Measurements from ENCODE around the gene BRIP1.
"Not testable (repeated sequence)": the region's sequence is repeated elsewhere in the genome, so short reads cannot be mapped to it uniquely, and the experiment has no call there.

The BRIP1 gene

DNA sequence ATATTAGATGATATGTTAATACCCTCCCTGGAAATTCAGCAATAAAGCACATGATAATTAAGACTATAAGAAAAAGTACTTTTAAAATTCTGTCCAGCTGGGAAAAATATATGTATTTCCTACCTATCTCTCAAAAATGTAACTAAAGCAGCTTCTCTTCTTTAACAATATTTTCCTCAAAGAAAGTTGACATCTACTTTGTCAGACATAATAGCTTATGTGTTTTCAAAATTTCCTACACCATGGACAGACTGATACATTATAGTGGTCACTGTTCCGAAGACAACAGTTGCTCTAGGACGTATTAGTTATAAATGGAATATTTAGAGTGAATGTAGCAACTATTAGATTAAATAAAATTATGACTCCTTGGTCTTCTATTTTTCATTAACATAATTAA lies 140.9 kb downstream of the BRIP1 start:
- peaks cover 26% of the 10 kb centered on the region for H3K9me3 Mint-ChIP-seq
- no peak for DNase-seq
- no peaks in the 10 kb centered on the region for H3K27me3 Mint-ChIP-seq (ENCODE audit: low read depth, poor library complexity)
- peaks cover 44% of the 10 kb centered on the region for H3K36me3 Mint-ChIP-seq (ENCODE audit: low read depth)
- H3K4me3 Mint-ChIP-seq = no peak overlapping the region
- TF ChIP-seq, protein P1, sequence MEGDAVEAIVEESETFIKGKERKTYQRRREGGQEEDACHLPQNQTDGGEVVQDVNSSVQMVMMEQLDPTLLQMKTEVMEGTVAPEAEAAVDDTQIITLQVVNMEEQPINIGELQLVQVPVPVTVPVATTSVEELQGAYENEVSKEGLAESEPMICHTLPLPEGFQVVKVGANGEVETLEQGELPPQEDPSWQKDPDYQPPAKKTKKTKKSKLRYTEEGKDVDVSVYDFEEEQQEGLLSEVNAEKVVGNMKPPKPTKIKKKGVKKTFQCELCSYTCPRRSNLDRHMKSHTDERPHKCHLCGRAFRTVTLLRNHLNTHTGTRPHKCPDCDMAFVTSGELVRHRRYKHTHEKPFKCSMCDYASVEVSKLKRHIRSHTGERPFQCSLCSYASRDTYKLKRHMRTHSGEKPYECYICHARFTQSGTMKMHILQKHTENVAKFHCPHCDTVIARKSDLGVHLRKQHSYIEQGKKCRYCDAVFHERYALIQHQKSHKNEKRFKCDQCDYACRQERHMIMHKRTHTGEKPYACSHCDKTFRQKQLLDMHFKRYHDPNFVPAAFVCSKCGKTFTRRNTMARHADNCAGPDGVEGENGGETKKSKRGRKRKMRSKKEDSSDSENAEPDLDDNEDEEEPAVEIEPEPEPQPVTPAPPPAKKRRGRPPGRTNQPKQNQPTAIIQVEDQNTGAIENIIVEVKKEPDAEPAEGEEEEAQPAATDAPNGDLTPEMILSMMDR (IDR thresholded peaks at IDR 0.05) = no peak
- H3K27ac Mint-ChIP-seq = no peak overlapping the region
- H3K4me1 Mint-ChIP-seq = no peaks in the 10 kb centered on the region

DNA sequence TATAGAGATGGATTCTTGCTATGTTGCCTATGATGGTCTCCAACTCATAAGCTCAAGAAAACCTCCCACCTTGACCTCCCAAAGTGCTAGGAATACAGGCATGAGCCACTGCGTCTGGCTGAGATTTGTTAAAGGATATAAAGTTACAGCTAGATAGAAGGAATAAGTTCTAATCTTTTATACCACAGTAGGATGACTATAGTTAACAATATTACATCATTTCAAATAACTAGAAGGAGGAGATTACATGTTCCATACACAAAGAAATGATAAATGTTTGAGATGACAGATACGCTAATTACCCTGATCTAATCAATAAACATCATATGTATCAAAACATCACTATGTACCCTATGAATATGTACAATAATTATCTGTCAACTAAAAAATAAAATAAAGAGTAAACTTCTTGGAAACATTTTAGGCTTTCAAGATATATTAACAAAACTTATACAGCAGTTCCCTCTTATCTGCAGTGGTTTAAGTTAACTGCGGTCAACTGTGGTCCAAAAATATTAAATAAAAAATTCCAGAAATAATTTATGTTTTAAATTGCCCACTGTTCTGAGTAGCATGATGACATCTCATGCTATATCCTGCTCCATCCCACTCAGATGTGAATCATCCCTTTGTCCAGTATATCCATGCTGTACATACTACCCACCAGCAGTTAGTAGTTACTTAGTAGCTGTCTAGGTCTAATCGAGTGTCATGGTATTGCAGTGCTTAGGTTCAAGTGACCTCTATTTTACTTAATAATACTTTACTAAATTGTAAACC lies 143.1 kb downstream of the BRIP1 start:
- Mint-ChIP-seq H3K4me1 (no peaks in the 10 kb centered on the region), H3K27ac (no peak overlapping the region), H3K27me3 (ENCODE audit: low read depth, poor library complexity) (no peaks in the 10 kb centered on the region), H3K36me3 (ENCODE audit: low read depth) (peaks cover 65% of the 10 kb centered on the region), H3K9me3 (peaks cover 41% of the 10 kb centered on the region), H3K4me3 (no peak overlapping the region)
- no peak for DNase-seq
- TF ChIP-seq, protein P1 (IDR thresholded peaks at IDR 0.05) = no peak

DNA sequence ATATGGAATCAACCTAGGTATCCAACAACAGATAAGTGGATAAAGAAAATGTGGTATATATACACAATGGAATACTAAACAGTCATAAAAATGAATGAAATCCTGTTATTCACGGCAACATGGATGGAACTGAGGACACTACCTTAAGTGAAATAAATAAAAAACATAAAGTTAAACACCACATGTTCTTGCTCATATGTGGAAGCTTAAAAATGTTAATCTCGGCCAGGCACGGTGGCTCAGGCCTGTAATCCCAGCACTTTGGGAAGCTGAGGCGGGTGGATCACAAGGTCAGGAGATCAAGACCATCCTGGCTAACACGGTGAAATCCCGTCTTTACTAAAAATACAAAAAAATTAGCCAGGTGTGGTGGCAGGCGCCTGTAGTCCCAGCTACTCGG lies 144.1 kb downstream of the BRIP1 start:
- not testable (repeated sequence) for DNase-seq; H3K4me3 Mint-ChIP-seq; H3K27ac Mint-ChIP-seq; H3K4me1 Mint-ChIP-seq; H3K27me3 Mint-ChIP-seq (ENCODE audit: low read depth, poor library complexity)
- Mint-ChIP-seq H3K36me3 (ENCODE audit: low read depth) (peaks cover 72% of the 10 kb centered on the region), H3K9me3 (peaks cover 44% of the 10 kb centered on the region)

DNA sequence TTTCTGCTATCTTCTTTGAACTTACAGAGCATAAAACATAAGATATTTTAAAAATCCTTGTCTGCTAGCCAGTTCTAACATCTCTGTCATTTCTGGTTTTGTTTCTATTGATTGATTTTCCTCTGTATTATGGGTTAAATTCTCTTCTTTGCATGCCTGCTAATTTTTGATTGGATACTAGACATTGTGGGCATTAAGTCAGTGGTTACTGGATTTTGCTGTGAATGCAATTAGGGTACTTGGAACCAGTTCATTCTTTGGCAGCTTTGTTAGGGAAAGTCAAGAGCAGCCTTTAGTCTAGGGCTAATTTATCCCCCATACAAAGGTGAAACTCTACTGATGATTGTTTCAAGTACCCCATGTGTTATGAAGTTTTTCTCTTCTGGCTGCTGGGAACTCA lies 145.3 kb downstream of the BRIP1 start:
- Mint-ChIP-seq H3K4me1 (no peaks in the 10 kb centered on the region), H3K27me3 (ENCODE audit: low read depth, poor library complexity) (no peaks in the 10 kb centered on the region), H3K9me3 (peaks cover 44% of the 10 kb centered on the region), H3K36me3 (ENCODE audit: low read depth) (peaks cover 72% of the 10 kb centered on the region), H3K4me3 (no peak overlapping the region), H3K27ac (no peak overlapping the region)
- DNase-seq = no peak
- TF ChIP-seq, protein P1 (IDR thresholded peaks at IDR 0.05) = no peak

DNA sequence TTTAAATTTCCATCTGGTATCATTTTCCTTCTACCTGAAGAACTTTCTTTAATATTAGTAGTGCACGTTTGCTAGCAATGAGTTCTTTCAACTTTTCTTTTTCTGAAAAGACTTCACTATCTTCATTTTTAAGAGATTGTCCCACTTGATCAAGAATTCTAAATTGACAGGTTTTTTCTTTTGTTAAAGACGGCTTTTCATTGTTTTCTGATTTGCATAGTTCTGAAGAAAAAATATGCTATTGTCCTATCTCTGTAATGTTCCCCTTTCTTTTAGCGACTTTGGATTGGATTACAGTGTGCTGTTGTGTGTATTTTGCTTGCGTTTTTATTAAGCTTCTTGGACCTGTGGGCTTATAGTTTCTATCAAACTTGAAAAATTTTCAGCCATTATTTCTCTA lies 146.0 kb downstream of the BRIP1 start:
- no peaks in the 10 kb centered on the region for H3K27me3 Mint-ChIP-seq (ENCODE audit: low read depth, poor library complexity)
- TF ChIP-seq, protein P1 (IDR thresholded peaks at IDR 0.05) = no peak
- H3K9me3 Mint-ChIP-seq = peaks cover 44% of the 10 kb centered on the region
- peaks cover 70% of the 10 kb centered on the region for H3K36me3 Mint-ChIP-seq (ENCODE audit: low read depth)
- no peak overlapping the region for H3K27ac Mint-ChIP-seq
- DNase-seq = no peak
- H3K4me3 Mint-ChIP-seq = no peak overlapping the region
- no peaks in the 10 kb centered on the region for H3K4me1 Mint-ChIP-seq

DNA sequence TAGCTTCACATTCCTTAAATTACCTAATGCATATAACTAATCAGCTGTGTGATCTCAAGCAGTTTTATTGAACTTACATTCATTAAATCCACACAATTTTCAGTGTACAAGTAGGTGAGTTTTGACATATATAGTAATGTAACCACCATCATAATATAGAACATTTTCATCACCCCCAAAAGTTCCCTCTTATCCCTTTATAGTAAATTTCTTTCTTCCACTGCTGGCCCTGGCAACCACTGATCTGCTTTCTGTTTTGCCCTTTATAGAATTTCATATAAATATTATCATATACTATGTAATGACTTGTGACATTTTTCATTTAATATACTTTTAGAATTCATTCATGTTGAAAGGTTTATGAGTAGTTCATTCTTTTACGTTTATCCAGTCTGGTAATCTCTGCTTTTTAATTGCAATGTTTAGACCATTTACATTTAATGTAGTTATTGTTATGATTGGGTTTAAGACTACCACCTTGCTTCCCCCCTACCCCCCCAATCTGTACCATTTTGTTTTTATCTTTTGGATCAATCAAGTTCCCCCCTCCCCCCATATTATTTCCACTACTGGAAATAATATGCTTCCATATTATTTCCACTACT lies 147.0 kb downstream of the BRIP1 start:
- H3K27me3 Mint-ChIP-seq (ENCODE audit: low read depth, poor library complexity) = peaks cover 3% of the 10 kb centered on the region
- H3K4me1 Mint-ChIP-seq = no peaks in the 10 kb centered on the region
- H3K27ac Mint-ChIP-seq = no peak overlapping the region

More for the DNA sequence above, 147.0 kb downstream of the BRIP1 start:
- Mint-ChIP-seq H3K9me3 (peaks cover 44% of the 10 kb centered on the region), H3K36me3 (ENCODE audit: low read depth) (peaks cover 68% of the 10 kb centered on the region), H3K4me3 (no peak overlapping the region)
- DNase-seq = no peak
- TF ChIP-seq, protein P1 (IDR thresholded peaks at IDR 0.05) = no peak

Measured in nephron progenitor cell (in vitro differentiated cells).